ENCODE results near the gene THNSL1. TPM values are rescaled to one million over a fixed set of nuclear protein-coding genes. Genes with fewer than 3 reads are reported as not detected.

Gene THNSL1
- total RNA-seq, 1 donor: 3.5 TPM

DNA sequence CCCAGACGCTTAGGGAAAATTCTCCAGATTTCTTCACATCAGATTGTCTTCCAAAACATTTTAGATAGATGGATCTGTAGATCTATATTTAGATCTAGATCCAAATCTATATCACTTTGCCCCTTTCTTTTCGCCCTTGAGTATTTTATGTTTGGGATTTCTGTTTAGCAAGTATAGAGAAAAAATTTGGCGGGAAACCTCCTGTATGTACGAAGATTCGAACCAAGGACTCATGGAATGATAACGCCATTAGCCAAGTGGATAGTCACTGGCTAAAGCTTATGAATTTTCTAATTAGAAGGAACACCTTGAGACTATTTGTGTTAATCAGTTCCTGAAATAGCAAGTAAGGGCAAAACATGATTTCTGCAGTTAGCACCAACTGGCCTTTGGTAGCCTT is 1.2 kb downstream of the THNSL1 start:
- TF ChIP-seq, protein P1, sequence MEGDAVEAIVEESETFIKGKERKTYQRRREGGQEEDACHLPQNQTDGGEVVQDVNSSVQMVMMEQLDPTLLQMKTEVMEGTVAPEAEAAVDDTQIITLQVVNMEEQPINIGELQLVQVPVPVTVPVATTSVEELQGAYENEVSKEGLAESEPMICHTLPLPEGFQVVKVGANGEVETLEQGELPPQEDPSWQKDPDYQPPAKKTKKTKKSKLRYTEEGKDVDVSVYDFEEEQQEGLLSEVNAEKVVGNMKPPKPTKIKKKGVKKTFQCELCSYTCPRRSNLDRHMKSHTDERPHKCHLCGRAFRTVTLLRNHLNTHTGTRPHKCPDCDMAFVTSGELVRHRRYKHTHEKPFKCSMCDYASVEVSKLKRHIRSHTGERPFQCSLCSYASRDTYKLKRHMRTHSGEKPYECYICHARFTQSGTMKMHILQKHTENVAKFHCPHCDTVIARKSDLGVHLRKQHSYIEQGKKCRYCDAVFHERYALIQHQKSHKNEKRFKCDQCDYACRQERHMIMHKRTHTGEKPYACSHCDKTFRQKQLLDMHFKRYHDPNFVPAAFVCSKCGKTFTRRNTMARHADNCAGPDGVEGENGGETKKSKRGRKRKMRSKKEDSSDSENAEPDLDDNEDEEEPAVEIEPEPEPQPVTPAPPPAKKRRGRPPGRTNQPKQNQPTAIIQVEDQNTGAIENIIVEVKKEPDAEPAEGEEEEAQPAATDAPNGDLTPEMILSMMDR (IDR thresholded peaks at IDR 0.05; ENCODE audit: insufficient read depth, low read depth, low read length): no peak
- no peak overlapping the region for H3K4me3 ChIP-seq (ENCODE audit: low read depth, low read length)
- DNase-seq (ENCODE audit: low read depth): no peak

DNA sequence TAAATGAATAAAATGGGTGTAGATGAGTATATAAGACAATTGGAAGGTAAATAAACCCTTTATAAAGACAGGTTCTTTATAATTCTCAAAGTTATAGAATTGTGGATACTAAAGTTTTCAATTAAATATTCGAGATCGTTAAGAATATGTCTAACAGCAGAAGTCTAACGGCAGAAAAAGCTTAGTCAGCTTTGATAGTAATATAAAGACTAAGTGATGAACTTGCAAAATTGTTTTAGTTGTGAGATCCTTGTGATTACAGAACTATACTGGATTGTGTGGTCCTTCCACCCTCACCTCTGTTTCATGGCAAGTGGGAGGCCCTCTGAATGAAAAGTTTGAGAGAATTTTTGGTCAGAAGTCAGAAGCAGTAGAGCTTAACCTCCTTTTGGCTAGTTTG is 2.3 kb downstream of the THNSL1 start:
- DNase-seq (ENCODE audit: low read depth): no peak
- H3K4me3 ChIP-seq (ENCODE audit: low read depth, low read length): no peak overlapping the region
- TF ChIP-seq, protein P1 (IDR thresholded peaks at IDR 0.05; ENCODE audit: insufficient read depth, low read depth, low read length): no peak

DNA sequence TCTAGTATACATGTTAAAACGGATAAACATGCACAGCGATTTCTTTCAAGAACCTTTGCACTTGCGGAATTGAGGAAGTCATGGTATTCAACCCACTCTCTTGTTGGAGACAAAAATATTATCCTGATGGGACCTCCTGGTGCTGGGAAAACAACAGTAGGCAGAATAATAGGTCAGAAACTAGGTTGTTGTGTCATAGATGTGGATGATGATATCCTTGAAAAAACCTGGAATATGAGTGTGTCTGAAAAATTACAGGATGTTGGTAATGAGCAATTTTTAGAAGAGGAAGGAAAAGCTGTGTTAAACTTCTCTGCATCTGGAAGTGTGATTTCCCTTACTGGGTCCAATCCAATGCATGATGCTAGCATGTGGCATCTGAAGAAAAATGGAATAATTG is 6.9 kb downstream of the THNSL1 start:
- no peak for DNase-seq (ENCODE audit: low read depth)
- H3K4me3 ChIP-seq (ENCODE audit: low read depth, low read length): no peak overlapping the region
- TF ChIP-seq, protein P1 (IDR thresholded peaks at IDR 0.05; ENCODE audit: insufficient read depth, low read depth, low read length): no peak

DNA sequence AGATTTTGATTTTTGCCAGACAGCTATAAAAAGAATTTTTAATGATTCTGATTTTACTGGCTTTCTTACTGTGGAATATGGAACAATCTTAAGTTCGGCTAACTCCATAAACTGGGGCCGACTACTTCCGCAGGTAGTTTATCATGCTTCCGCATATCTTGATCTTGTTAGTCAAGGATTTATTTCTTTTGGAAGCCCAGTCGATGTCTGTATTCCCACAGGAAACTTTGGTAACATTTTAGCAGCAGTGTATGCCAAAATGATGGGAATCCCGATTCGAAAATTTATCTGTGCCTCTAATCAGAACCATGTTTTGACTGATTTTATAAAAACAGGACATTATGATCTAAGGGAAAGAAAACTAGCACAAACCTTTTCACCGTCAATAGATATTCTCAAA is 8.1 kb downstream of the THNSL1 start:
- no peak overlapping the region for H3K4me3 ChIP-seq (ENCODE audit: low read depth, low read length)
- TF ChIP-seq, protein P1 (IDR thresholded peaks at IDR 0.05; ENCODE audit: insufficient read depth, low read depth, low read length): no peak
- DNase-seq (ENCODE audit: low read depth): no peak

DNA sequence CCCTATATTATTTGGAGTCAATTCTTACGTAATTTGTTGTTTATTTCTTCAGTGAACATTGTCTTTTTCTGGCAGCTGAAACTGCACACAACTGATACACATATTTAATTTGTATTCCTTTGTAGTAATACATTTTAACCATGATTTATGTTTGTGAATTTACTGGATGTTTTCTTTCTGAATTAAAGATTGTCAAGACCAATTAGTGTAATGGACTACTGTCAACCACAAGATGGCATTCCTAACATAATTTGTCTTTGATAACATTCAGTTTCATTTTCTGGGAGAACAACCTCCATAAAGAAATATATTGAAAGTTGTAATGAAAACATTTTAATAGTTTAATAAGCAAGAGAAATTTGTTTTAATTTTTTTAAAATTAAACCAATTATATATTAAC is 10.1 kb downstream of the THNSL1 start:
- H3K4me3 ChIP-seq (ENCODE audit: low read depth, low read length): no peak overlapping the region
- TF ChIP-seq, protein P1 (IDR thresholded peaks at IDR 0.05; ENCODE audit: insufficient read depth, low read depth, low read length): no peak
- peak; percentile 18 for DNase-seq (ENCODE audit: low read depth)

DNA sequence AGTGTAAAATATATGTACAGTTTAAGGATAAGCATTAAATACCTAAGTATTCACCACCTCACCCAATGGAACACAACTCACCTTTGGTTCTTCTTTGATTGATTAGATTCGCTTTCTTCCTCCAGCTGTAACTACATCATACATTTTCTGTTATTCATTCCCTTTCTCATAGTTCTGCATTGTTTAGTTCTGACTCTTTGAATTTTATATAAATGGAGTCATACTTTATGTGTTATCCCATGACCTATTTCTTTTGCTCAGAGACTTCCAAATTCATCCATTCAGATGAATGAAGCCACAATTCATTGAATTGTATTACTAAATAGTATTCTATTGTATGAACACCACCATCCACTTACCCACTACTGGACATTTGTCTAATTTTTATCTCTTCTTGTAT is 12.3 kb downstream of the THNSL1 start:
- H3K4me3 ChIP-seq (ENCODE audit: low read depth, low read length): no peak overlapping the region
- no peak for DNase-seq (ENCODE audit: low read depth)
- TF ChIP-seq, protein P1 (IDR thresholded peaks at IDR 0.05; ENCODE audit: insufficient read depth, low read depth, low read length): no peak

DNA sequence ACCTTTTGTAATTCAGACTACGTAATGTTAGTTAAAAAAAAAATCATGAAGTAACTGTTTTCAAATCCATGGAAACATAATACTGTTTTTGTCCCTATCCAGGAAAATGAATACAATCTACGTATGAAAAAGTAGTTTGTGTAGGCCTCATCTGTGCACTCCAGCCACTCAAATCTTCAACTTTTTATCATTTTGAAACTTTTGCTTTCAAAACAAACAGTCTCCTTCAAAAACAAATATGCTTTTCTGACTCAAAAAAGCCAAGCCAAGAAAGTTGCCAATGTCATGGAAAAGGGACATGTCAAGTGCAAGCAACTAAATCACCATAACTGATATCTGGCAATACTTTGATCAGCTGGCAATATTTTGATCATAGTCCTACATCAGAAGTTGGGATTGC is 13.1 kb downstream of the THNSL1 start:
- TF ChIP-seq, protein P1 (IDR thresholded peaks at IDR 0.05; ENCODE audit: insufficient read depth, low read depth, low read length): no peak
- DNase-seq (ENCODE audit: low read depth): no peak
- H3K4me3 ChIP-seq (ENCODE audit: low read depth, low read length): no peak overlapping the region
